OCI-LY7 (cell line): ENCODE results near the gene IL21R. TPM values are rescaled to one million over a fixed set of nuclear protein-coding genes. Genes with fewer than 3 reads are reported as not detected.

Experiments used
- BruUV-seq: library from RNA; stranded (reverse); fragments of 400-500 nt; replicated peaks from 2 replicates; lab custom pipeline; 2021; lab: Mats Ljungman, UMichigan
- CTCF ChIA-PET: fragments of 300-600 bp; sonication (Branson Sonifier 250); formaldehyde crosslinking; loops from one replicate; lab custom pipeline; 2022; ENCODE audit warnings: antibody characterized with exemption; ENCODE audit not compliant: unreplicated experiment; lab: Charles Lee
- POLR2A ChIA-PET: fragments of 300-600 bp; sonication (Branson Sonifier 250); formaldehyde crosslinking; loops from one replicate; lab custom pipeline; 2022; ENCODE audit warnings: antibody characterized with exemption; lab: Charles Lee
- DNase-seq: peaks from one replicate; pipeline ENCODE4 v3.0.0-alpha.2; 2015; ENCODE audit warnings: low spot score
- H2AFZ ChIP-seq: fragments of 200-600 bp; sonication (generic), shearing (Covaris generic); 2 replicates; pipeline ENCODE4 v1.6.1; 2014; ENCODE audit warnings: mild to moderate bottlenecking, antibody characterized with exemption, low read length, moderate library complexity
- H3K27ac ChIP-seq: fragments of 200-600 bp; sonication (generic); 2 replicates; pipeline ENCODE4 v1.5.1; 2014; ENCODE audit warnings: mixed run types, low read depth, mild to moderate bottlenecking, moderate library complexity, low read length, inconsistent platforms; ENCODE audit not compliant: poor library complexity, severe bottlenecking
- H3K36me3 ChIP-seq: fragments of 200-600 bp; sonication (generic); 2 replicates; pipeline ENCODE4 v1.6.1; 2014; ENCODE audit warnings: mild to moderate bottlenecking, antibody characterized with exemption, low read length, moderate library complexity, mixed read lengths; ENCODE audit not compliant: insufficient read depth
- H3K4me1 ChIP-seq: fragments of 200-600 bp; sonication (generic); 2 replicates; pipeline ENCODE4 v1.5.1; 2014; ENCODE audit warnings: mild to moderate bottlenecking, low read length; ENCODE audit not compliant: insufficient read depth, poor library complexity, severe bottlenecking
- H3K4me2 ChIP-seq: fragments of 200-600 bp; sonication (generic); 2 replicates; pipeline ENCODE4 v1.6.1; 2014; ENCODE audit warnings: mild to moderate bottlenecking, low read length
- H3K4me3 ChIP-seq: fragments of 200-600 bp; sonication (generic); 2 replicates; pipeline ENCODE4 v1.5.1; 2014; ENCODE audit warnings: mild to moderate bottlenecking, low read depth, low read length; ENCODE audit not compliant: poor library complexity, severe bottlenecking
- H3K79me2 ChIP-seq: fragments of 200-600 bp; sonication (generic); 2 replicates; pipeline ENCODE4 v1.6.1; 2016; ENCODE audit warnings: low read depth, mild to moderate bottlenecking, low read length, moderate library complexity, mixed read lengths; ENCODE audit not compliant: insufficient read depth
- H3K9me2 ChIP-seq: fragments of 200-600 bp; sonication (generic); 2 replicates; pipeline ENCODE4 v1.6.1; 2016; ENCODE audit warnings: mild to moderate bottlenecking, low read length, mixed read lengths; ENCODE audit not compliant: insufficient read depth
- H3K9me3 ChIP-seq: fragments of 200-600 bp; sonication (generic); 2 replicates; pipeline ENCODE4 v1.6.1; 2014; ENCODE audit warnings: mild to moderate bottlenecking, mixed run types, low read length, mixed read lengths
- H4K20me1 ChIP-seq: fragments of 200-600 bp; sonication (generic); 2 replicates; pipeline ENCODE4 v1.6.1; 2014; ENCODE audit warnings: mild to moderate bottlenecking, antibody characterized with exemption, low read length, moderate library complexity, mixed read lengths; ENCODE audit not compliant: insufficient read depth
- EZH2phosphoT487 ChIP-seq: fragments of 200-600 bp; sonication (generic); IDR thresholded peaks from 2 replicates; pipeline ENCODE4 v1.6.1; 2018; ENCODE audit warnings: low read depth, borderline replicate concordance, mild to moderate bottlenecking, mixed run types, antibody characterized with exemption, low read length, moderate library complexity, mixed read lengths
- intact Hi-C: fragments of 100-400 bp; cut with micrococcal nuclease; formaldehyde crosslinking; loops from one replicate; pipeline ENCODE4 v1.10.0; 2022; ENCODE audit not compliant: unreplicated experiment
- total RNA-seq, 2 experiments: library from RNA; depleted of rRNA in 1 of 2; stranded (reverse); fragments of >200 nt in 1 of 2; shearing (Covaris generic) in 1 of 2; gene quantifications; 2 replicates each; pipeline ENCODE4 v1.2.3, GENCODE V29; 2014 to 2022
- TF ChIP-seq, protein P1 (sequence below): fragments of 200-600 bp; sonication (generic); conservative IDR thresholded peaks from 2 replicates; pipeline ENCODE4 v1.5.1; 2014; ENCODE audit warnings: mild to moderate bottlenecking, antibody characterized with exemption, low read length, moderate library complexity, mixed read lengths

The IL21R gene
- total RNA-seq, 2 experiments from 2014 or later = 10.0 to 47.0 TPM

DNA sequence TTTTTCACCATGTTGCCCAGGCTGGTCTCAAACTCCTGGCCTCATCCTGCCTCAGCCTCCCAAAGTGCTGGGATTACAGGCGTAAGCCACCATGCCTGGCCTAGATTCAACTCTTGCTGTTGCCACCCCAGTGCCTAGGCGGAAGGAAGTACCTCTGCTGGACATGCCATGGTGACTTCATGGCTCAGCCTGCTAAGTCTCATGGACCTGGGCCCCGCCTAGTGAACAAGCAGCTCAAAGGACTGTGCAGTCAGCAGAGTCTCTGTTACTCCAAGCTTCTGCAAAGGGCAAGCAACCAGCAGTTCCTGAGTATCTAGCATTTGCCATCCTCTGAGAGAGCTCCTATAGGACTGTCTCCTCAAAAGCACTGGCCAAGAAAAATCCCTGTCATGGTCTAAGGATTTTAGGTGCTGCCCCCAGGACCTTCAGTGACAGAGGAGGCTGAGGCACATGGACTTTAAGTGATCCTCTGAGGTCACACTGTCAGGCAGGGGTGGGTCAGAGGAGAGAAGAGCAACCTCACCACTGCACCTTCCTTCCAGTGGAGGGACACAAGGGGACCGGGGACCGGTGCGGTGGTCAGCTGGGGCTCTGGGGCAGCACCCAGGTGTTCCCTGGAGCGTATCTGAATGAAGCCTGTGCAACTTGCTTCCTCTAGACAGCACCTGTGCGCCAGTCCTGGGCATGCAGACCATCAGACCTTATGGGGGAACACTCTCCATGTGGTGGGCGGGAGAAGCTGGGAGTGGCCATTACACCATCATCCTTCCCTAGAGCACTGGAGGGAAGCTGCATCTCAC lies 71.3 kb downstream of the IL21R start:
- Histone ChIP-seq H3K4me1 (no peaks in the 10 kb centered on the region), H3K4me3 (no peak overlapping the region), H3K27ac (no peak overlapping the region), H3K4me2 (no peak overlapping the region), H4K20me1 (no peaks in the 10 kb centered on the region), H3K79me2 (no peaks in the 10 kb centered on the region), H3K36me3 (peaks cover 67% of the 10 kb centered on the region), H2AFZ (no peak overlapping the region), H3K9me2 (no peaks in the 10 kb centered on the region), H3K9me3 (no peaks in the 10 kb centered on the region)
- intact Hi-C loops = no loop called here
- BruUV-seq = no TSS peak
- ChIA-PET CTCF (no interaction called here), POLR2A (no interaction called here)
- no peak for TF ChIP-seq EZH2phosphoT487
- TF ChIP-seq, protein P1, sequence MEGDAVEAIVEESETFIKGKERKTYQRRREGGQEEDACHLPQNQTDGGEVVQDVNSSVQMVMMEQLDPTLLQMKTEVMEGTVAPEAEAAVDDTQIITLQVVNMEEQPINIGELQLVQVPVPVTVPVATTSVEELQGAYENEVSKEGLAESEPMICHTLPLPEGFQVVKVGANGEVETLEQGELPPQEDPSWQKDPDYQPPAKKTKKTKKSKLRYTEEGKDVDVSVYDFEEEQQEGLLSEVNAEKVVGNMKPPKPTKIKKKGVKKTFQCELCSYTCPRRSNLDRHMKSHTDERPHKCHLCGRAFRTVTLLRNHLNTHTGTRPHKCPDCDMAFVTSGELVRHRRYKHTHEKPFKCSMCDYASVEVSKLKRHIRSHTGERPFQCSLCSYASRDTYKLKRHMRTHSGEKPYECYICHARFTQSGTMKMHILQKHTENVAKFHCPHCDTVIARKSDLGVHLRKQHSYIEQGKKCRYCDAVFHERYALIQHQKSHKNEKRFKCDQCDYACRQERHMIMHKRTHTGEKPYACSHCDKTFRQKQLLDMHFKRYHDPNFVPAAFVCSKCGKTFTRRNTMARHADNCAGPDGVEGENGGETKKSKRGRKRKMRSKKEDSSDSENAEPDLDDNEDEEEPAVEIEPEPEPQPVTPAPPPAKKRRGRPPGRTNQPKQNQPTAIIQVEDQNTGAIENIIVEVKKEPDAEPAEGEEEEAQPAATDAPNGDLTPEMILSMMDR = no peak
- no peak for DNase-seq

DNA sequence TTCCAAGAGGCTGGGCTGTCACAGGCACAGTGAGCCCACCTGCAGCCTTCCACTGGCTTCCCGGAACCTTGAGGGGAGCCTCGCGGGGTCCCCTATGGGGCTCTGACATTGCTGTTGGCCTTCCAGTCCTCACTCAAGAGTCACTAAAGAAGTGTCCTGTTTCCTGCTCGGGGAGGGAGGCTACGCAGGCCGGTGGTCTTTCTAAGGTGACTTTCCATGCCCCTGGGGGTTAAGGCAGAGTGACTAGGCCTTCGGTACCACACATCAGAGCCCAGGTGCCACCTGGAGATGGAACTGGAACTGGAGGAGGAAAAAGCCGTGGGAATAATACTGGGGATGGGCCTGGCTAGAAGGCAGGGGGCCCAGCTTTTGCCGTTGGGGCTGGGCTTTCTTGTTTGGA lies 72.1 kb downstream of the IL21R start:
- Histone ChIP-seq H3K9me2 (no peaks in the 10 kb centered on the region), H4K20me1 (no peaks in the 10 kb centered on the region), H3K9me3 (no peaks in the 10 kb centered on the region), H3K36me3 (peaks cover 66% of the 10 kb centered on the region), H2AFZ (no peak overlapping the region), H3K4me2 (no peak overlapping the region), H3K4me3 (no peak overlapping the region), H3K27ac (no peak overlapping the region), H3K79me2 (no peaks in the 10 kb centered on the region), H3K4me1 (no peaks in the 10 kb centered on the region)
- BruUV-seq = no TSS peak
- ChIA-PET POLR2A (no interaction called here), CTCF (no interaction called here)
- intact Hi-C loops = no loop called here
- no peak for DNase-seq
- TF ChIP-seq EZH2phosphoT487 = no peak
- TF ChIP-seq, protein P1 = no peak

DNA sequence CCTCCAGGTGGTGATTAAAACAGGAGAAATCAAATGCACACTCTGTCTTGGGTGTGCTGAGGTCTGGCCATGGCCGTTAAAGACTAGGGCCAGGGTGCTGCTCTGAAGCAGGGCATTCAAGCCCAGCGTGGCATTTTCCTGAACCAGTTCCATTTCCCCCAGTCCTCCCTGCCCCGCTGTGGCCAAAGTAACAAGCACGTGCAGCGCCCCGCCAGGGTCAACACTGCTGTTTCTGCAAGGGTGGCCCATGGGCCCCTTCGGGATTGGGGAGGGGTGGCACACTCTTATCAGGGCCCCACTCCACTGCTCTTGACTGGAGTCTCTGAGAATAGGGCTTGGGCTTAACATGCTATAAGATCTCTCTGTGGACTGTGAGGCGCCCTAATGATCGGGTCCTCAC lies 72.9 kb downstream of the IL21R start:
- no peaks in the 10 kb centered on the region for H3K4me1 ChIP-seq
- H4K20me1 ChIP-seq = no peaks in the 10 kb centered on the region
- CTCF ChIA-PET = no interaction called here
- DNase-seq = no peak
- H3K27ac ChIP-seq = no peak overlapping the region
- peaks cover 57% of the 10 kb centered on the region for H3K36me3 ChIP-seq
- TF ChIP-seq, protein P1 = no peak
- no peak for TF ChIP-seq EZH2phosphoT487
- no peaks in the 10 kb centered on the region for H3K9me3 ChIP-seq
- no TSS peak for BruUV-seq
- POLR2A ChIA-PET = no interaction called here
- intact Hi-C loops = no loop called here
- no peak overlapping the region for H2AFZ ChIP-seq
- no peaks in the 10 kb centered on the region for H3K9me2 ChIP-seq
- no peak overlapping the region for H3K4me2 ChIP-seq
- no peak overlapping the region for H3K4me3 ChIP-seq
- H3K79me2 ChIP-seq = no peaks in the 10 kb centered on the region
